ENCODE data around the gene PHETA1.

PHETA1 gene

GRCh38 chr12:111410431-111411184 is 41.7 kb upstream of the PHETA1 start:
- Histone ChIP-seq H3K9ac (ENCODE audit: low read depth in 1 of 2, low read length in 2 of 2) (peak overlapping the region in 1 of 2 donors; percentile 35), H3K9me3 (ENCODE audit: control insufficient read depth in 1 of 2, low read length in 2 of 2) (no peaks in the 10 kb centered on the region), H3K4me1 (ENCODE audit: control insufficient read depth in 1 of 2, insufficient read depth in 2 of 2, low read length in 2 of 2) (peaks cover 41 to 73% of the 10 kb centered on the region in 2 donors), H3K4me3 (ENCODE audit: low read depth in 1 of 2, low read length in 2 of 2) (peak overlapping the region in 1 of 2 donors; percentile 32), H3K27ac (ENCODE audit: low read depth, low read length) (peak overlapping the region; percentile 54), H3K27me3 (ENCODE audit: control insufficient read depth in 1 of 2, insufficient read depth in 2 of 2, low read length in 2 of 2) (no peaks in the 10 kb centered on the region), H3K36me3 (ENCODE audit: control insufficient read depth in 1 of 2, insufficient read depth in 2 of 2, low read length in 2 of 2) (no peaks in the 10 kb centered on the region)

- Histone ChIP-seq H3K9me3 (ENCODE audit: control insufficient read depth in 1 of 2, low read length in 2 of 2) (no peaks in the 10 kb centered on the region), H3K36me3 (ENCODE audit: control insufficient read depth in 1 of 2, insufficient read depth in 2 of 2, low read length in 2 of 2) (no peaks in the 10 kb centered on the region), H3K4me1 (ENCODE audit: control insufficient read depth in 1 of 2, insufficient read depth in 2 of 2, low read length in 2 of 2) (peaks cover 41 to 74% of the 10 kb centered on the region in 2 donors), H3K27me3 (ENCODE audit: control insufficient read depth in 1 of 2, insufficient read depth in 2 of 2, low read length in 2 of 2) (no peaks in the 10 kb centered on the region), H3K9ac (ENCODE audit: low read depth in 1 of 2, low read length in 2 of 2) (peak overlapping the region in 1 of 2 donors; percentile 35), H3K4me3 (ENCODE audit: low read depth in 1 of 2, low read length in 2 of 2) (peak overlapping the region in 1 of 2 donors; percentile 43), H3K27ac (ENCODE audit: low read depth, low read length) (peak overlapping the region; percentile 54)
Observed at GRCh38 chr12:111409780-111410430, 41.0 kb upstream of the PHETA1 start.

DNA sequence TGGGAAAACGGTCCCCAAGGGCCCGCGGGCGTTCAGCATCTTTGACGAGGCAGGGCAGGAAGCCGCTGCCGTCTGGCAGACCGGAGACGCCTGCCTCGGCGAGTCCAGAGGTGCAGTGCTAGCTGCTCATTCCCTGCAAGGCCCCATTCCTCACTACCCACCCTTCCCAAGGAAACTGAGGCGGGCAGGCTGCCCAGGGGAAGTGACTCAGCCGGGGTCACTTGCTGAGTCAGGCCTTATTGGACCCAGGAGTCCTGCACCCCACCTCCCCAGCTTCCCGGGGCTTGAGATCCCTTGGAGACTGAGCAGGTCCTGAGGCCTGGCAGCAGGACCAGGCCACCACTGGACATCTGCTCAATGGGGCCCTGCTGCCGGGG is 40.5 kb upstream of the PHETA1 start:
- no peaks in the 10 kb centered on the region for H3K27me3 ChIP-seq (ENCODE audit: control insufficient read depth in 1 of 2, insufficient read depth in 2 of 2, low read length in 2 of 2)
- peaks cover 43 to 74% of the 10 kb centered on the region in 2 donors for H3K4me1 ChIP-seq (ENCODE audit: control insufficient read depth in 1 of 2, insufficient read depth in 2 of 2, low read length in 2 of 2)
- H3K4me3 ChIP-seq (ENCODE audit: low read depth in 1 of 2, low read length in 2 of 2): peak overlapping the region in 1 of 2 donors; percentile 43
- H3K9ac ChIP-seq (ENCODE audit: low read depth in 1 of 2, low read length in 2 of 2): no peak overlapping the region
- H3K27ac ChIP-seq (ENCODE audit: low read depth, low read length): peak overlapping the region; percentile 54
- no peaks in the 10 kb centered on the region for H3K9me3 ChIP-seq (ENCODE audit: control insufficient read depth in 1 of 2, low read length in 2 of 2)
- H3K36me3 ChIP-seq (ENCODE audit: control insufficient read depth in 1 of 2, insufficient read depth in 2 of 2, low read length in 2 of 2): no peaks in the 10 kb centered on the region

- no peaks in the 10 kb centered on the region for H3K9me3 ChIP-seq (ENCODE audit: control insufficient read depth in 1 of 2, low read length in 2 of 2)
- H3K27ac ChIP-seq (ENCODE audit: low read depth, low read length): peak overlapping the region; percentile 54
- peaks cover 45 to 76% of the 10 kb centered on the region in 2 donors for H3K4me1 ChIP-seq (ENCODE audit: control insufficient read depth in 1 of 2, insufficient read depth in 2 of 2, low read length in 2 of 2)
- no peaks in the 10 kb centered on the region for H3K36me3 ChIP-seq (ENCODE audit: control insufficient read depth in 1 of 2, insufficient read depth in 2 of 2, low read length in 2 of 2)
- no peaks in the 10 kb centered on the region for H3K27me3 ChIP-seq (ENCODE audit: control insufficient read depth in 1 of 2, insufficient read depth in 2 of 2, low read length in 2 of 2)
- H3K9ac ChIP-seq (ENCODE audit: low read depth in 1 of 2, low read length in 2 of 2): peak overlapping the region in 1 of 2 donors; percentile 26
- peak overlapping the region; percentile 43 to 84 for H3K4me3 ChIP-seq (ENCODE audit: low read depth in 1 of 2, low read length in 2 of 2)
Observed at GRCh38 chr12:111408686-111409402, 39.9 kb upstream of the PHETA1 start.

GRCh38 chr12:111408116-111408440 is 39.2 kb upstream of the PHETA1 start:
- peaks cover 41 to 77% of the 10 kb centered on the region in 2 donors for H3K4me1 ChIP-seq (ENCODE audit: control insufficient read depth in 1 of 2, insufficient read depth in 2 of 2, low read length in 2 of 2)
- no peaks in the 10 kb centered on the region for H3K36me3 ChIP-seq (ENCODE audit: control insufficient read depth in 1 of 2, insufficient read depth in 2 of 2, low read length in 2 of 2)
- H3K27ac ChIP-seq (ENCODE audit: low read depth, low read length): peak overlapping the region; percentile 50
- H3K9ac ChIP-seq (ENCODE audit: low read depth in 1 of 2, low read length in 2 of 2): peak overlapping the region; percentile 26 to 82
- H3K4me3 ChIP-seq (ENCODE audit: low read depth in 1 of 2, low read length in 2 of 2): peak overlapping the region; percentile 83 to 84
- H3K27me3 ChIP-seq (ENCODE audit: control insufficient read depth in 1 of 2, insufficient read depth in 2 of 2, low read length in 2 of 2): no peaks in the 10 kb centered on the region
- no peaks in the 10 kb centered on the region for H3K9me3 ChIP-seq (ENCODE audit: control insufficient read depth in 1 of 2, low read length in 2 of 2)

DNA sequence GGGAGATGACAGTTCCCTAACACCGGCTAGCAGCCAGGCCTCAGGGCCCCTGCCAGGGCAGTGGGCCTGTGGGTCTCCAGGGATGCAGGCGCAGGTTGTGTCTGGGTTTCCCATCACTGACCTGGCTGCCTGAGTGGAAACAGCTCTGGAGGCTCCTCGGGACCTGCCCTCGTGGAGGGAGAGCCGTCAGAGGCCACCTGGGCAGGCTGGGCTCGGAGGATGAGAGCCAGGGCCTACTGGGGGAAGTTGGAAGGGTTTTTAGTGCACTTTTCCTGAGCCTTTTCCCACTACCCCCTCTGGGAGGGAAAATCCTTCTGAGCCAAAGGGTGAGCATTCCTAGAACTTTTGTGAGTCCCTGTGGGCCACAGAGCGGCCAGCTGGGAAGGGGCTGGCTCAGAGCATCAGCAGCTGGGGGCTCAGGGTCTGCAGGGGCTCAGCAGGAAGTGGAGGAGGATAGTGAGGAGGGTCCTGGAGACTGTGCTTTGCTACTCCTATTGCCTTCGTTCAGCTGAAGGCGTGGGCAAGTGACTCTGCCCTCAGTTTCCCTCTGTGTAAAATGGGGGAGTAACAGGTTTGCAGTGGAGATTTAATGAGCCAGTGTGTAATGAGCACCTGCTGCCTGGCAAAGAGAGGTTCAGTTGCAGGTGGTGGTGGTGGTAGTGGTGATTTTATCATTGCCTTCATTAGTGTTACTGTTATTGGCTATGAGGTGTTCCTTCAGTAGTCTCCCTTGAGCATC is 38.7 kb upstream of the PHETA1 start:
- H3K9me3 ChIP-seq (ENCODE audit: control insufficient read depth in 1 of 2, low read length in 2 of 2): no peaks in the 10 kb centered on the region
- no peaks in the 10 kb centered on the region for H3K27me3 ChIP-seq (ENCODE audit: control insufficient read depth in 1 of 2, insufficient read depth in 2 of 2, low read length in 2 of 2)
- H3K36me3 ChIP-seq (ENCODE audit: control insufficient read depth in 1 of 2, insufficient read depth in 2 of 2, low read length in 2 of 2): no peaks in the 10 kb centered on the region
- H3K4me1 ChIP-seq (ENCODE audit: control insufficient read depth in 1 of 2, insufficient read depth in 2 of 2, low read length in 2 of 2): peaks cover 42 to 76% of the 10 kb centered on the region in 2 donors
- peak overlapping the region; percentile 79 to 82 for H3K9ac ChIP-seq (ENCODE audit: low read depth in 1 of 2, low read length in 2 of 2)
- peak overlapping the region; percentile 88 for H3K27ac ChIP-seq (ENCODE audit: low read depth, low read length)
- H3K4me3 ChIP-seq (ENCODE audit: low read depth in 1 of 2, low read length in 2 of 2): peak overlapping the region; percentile 83 to 84

GRCh38 chr12:111406474-111407376 is 37.8 kb upstream of the PHETA1 start:
- no peaks in the 10 kb centered on the region for H3K9me3 ChIP-seq (ENCODE audit: control insufficient read depth in 1 of 2, low read length in 2 of 2)
- no peaks in the 10 kb centered on the region for H3K36me3 ChIP-seq (ENCODE audit: control insufficient read depth in 1 of 2, insufficient read depth in 2 of 2, low read length in 2 of 2)
- H3K27me3 ChIP-seq (ENCODE audit: control insufficient read depth in 1 of 2, insufficient read depth in 2 of 2, low read length in 2 of 2): no peaks in the 10 kb centered on the region
- peaks cover 42 to 69% of the 10 kb centered on the region in 2 donors for H3K4me1 ChIP-seq (ENCODE audit: control insufficient read depth in 1 of 2, insufficient read depth in 2 of 2, low read length in 2 of 2)
- peak overlapping the region; percentile 83 to 84 for H3K4me3 ChIP-seq (ENCODE audit: low read depth in 1 of 2, low read length in 2 of 2)
- peak overlapping the region; percentile 88 for H3K27ac ChIP-seq (ENCODE audit: low read depth, low read length)
- H3K9ac ChIP-seq (ENCODE audit: low read depth in 1 of 2, low read length in 2 of 2): peak overlapping the region; percentile 79 to 82

GRCh38 chr12:111405859-111406473 is 37.1 kb upstream of the PHETA1 start, which contains the start of gene SH2B3:
Gene SH2B3, plus strand, starts transcription at chr12:111405923. Its CDS starts 12,223 bp downstream, at chr12:111418146.
- Histone ChIP-seq H3K27ac (ENCODE audit: low read depth, low read length) (peak within 1 kb of the TSS; percentile 88), H3K9me3 (ENCODE audit: control insufficient read depth in 1 of 2, low read length in 2 of 2) (no peaks in the 10 kb centered on the region), H3K27me3 (ENCODE audit: control insufficient read depth in 1 of 2, insufficient read depth in 2 of 2, low read length in 2 of 2) (no peaks in the 10 kb centered on the region), H3K36me3 (ENCODE audit: control insufficient read depth in 1 of 2, insufficient read depth in 2 of 2, low read length in 2 of 2) (no peaks in the 10 kb centered on the region), H3K4me1 (ENCODE audit: control insufficient read depth in 1 of 2, insufficient read depth in 2 of 2, low read length in 2 of 2) (peaks cover 40 to 67% of the 10 kb centered on the region in 2 donors), H3K9ac (ENCODE audit: low read depth in 1 of 2, low read length in 2 of 2) (peak within 1 kb of the TSS; percentile 79 to 82), H3K4me3 (ENCODE audit: low read depth in 1 of 2, low read length in 2 of 2) (peak within 1 kb of the TSS; percentile 83 to 84)

Data from duodenal mucosa (tissue), 2 donors.